GM21717 (cell line): ENCODE data around the gene POLR2H.

Source experiments
- ATAC-seq: cut with Tn5 transposase; IDR thresholded peaks from one replicate; pipeline ENCODE4 v1.9.1; 2021; ENCODE audit warnings: mild to moderate bottlenecking, moderate library complexity; ENCODE audit not compliant: unreplicated experiment

Gene POLR2H

GRCh38 chr3:184368586-184369183 lies 7.2 kb downstream of the POLR2H start:
- ATAC-seq, result no peak

- no peak for ATAC-seq
These were observed 10.1 kb downstream of the POLR2H start for GRCh38 chr3:184371570-184372018.

- ATAC-seq, result no peak
These were observed 10.8 kb downstream of the POLR2H start for GRCh38 chr3:184372296-184372821.

GRCh38 chr3:184372911-184373310 lies 11.4 kb downstream of the POLR2H start:
- no peak for ATAC-seq

- no peak for ATAC-seq
These were observed 11.9 kb downstream of the POLR2H start for GRCh38 chr3:184373422-184373821.

- no peak for ATAC-seq
These were observed 14.4 kb downstream of the POLR2H start for GRCh38 chr3:184375747-184376461.

- no peak for ATAC-seq
These were observed 15.9 kb downstream of the POLR2H start for GRCh38 chr3:184377374-184377773.

- ATAC-seq, result no peak
These were observed 16.5 kb downstream of the POLR2H start, which contains the start of gene THPO for GRCh38 chr3:184377882-184378445. THPO (minus strand) TSS chr3:184378207; CDS start chr3:184376259, 1,948 bp downstream.

- no peak for ATAC-seq
These were observed 17.3 kb downstream of the POLR2H start for GRCh38 chr3:184378651-184379357.

GRCh38 chr3:184379358-184380184 lies 18.1 kb downstream of the POLR2H start, which contains the start of gene CHRD:
CHRD (plus strand) TSS chr3:184380054; CDS start chr3:184380319, 265 bp downstream.
- ATAC-seq, result no peak

GRCh38 chr3:184380185-184380626 lies 18.7 kb downstream of the POLR2H start:
- no peak for ATAC-seq

- no peak for ATAC-seq
These were observed 19.2 kb downstream of the POLR2H start for GRCh38 chr3:184380627-184381260.

- no peak for ATAC-seq
These were observed 20.0 kb downstream of the POLR2H start for GRCh38 chr3:184381261-184382224.

- no peak for ATAC-seq
These were observed 21.0 kb downstream of the POLR2H start for GRCh38 chr3:184382326-184383032.

GRCh38 chr3:184383033-184383740 lies 21.7 kb downstream of the POLR2H start:
- ATAC-seq, result no peak

GRCh38 chr3:184384342-184384741 lies 22.8 kb downstream of the POLR2H start:
- no peak for ATAC-seq

GRCh38 chr3:184384856-184385422 lies 23.4 kb downstream of the POLR2H start:
- ATAC-seq, result no peak
